Esophagus muscularis mucosa (tissue), 4 donors: ENCODE measurements around the gene WNT1.

Source experiments
- EP300 ChIP-seq: sonication (generic); formaldehyde crosslinking; IDR thresholded peaks from one replicate; pipeline ENCODE4 v1.6.1; 2017; ENCODE audit warnings: antibody characterized with exemption
- POLR2A ChIP-seq: fragments of 450-650 bp; IDR thresholded peaks from one replicate; pipeline ENCODE4 v1.6.1; 2017; ENCODE audit warnings: antibody characterized with exemption, moderate library complexity, mild to moderate bottlenecking, low read depth
- POLR2AphosphoS5 ChIP-seq, 2 donors: sonication (generic); formaldehyde crosslinking; IDR thresholded peaks; one replicate each; pipeline ENCODE4 v1.6.1; 2017; ENCODE audit warnings: antibody characterized with exemption in 2 of 2
- TF ChIP-seq, protein P1 (sequence below), 3 experiments: fragments of 200-600 bp in 2 of 3; fragments of 450-650 bp in 1 of 3; sonication (generic) in 2 of 3; IDR thresholded peaks; one replicate each; pipeline ENCODE4 v1.5.1; 2017 to 2019; ENCODE audit warnings: antibody characterized with exemption in 3 of 3, mild to moderate bottlenecking in 2 of 3, moderate library complexity in 1 of 3

DNA sequence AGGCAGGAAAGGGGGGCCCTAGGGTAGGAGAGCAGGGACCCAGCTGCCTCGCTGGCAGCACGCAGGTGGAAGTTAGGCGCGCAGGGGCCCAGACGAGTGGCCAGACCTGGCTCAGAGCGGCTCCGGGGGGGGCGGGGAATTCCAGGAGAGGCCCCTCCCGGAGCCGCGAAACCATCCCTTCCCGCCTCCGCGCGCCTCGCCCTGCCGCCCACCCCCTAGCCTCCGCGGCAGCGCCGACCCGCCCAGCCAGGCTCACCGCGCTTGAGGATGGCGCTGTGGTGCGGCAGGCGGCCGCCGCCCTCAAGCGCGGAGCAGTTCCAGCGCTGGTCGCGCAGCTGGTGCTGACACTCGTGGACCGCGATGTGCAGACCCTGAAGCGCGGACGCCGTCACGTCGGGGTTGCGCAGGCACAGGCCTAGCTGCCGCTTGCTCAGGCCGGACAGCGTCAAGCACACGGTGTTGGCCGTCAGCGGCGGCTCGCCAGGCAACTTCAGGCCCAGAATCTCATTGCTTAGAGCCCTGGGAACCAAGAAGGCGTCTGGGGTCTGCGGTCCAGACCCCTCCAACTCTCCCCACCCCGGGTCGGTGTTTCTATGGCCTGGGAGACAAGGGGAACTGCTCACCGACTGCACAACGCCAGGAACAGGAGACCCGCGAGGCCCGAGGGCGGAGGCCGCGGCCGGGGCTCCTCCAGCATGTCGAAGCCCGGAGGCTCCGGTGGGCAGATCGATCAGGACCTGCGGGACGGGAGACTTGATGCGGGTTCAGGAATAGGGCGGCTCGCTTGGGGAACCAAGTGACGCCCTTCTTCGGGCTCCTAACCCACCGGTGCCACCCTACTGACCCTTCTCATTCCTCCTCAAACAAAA lies 8.1 kb upstream of the WNT1 start:
- TF ChIP-seq POLR2A (no peak), EP300 (no peak), POLR2AphosphoS5 (IDR thresholded peaks at IDR 0.05) (no peak)
- TF ChIP-seq, protein P1, sequence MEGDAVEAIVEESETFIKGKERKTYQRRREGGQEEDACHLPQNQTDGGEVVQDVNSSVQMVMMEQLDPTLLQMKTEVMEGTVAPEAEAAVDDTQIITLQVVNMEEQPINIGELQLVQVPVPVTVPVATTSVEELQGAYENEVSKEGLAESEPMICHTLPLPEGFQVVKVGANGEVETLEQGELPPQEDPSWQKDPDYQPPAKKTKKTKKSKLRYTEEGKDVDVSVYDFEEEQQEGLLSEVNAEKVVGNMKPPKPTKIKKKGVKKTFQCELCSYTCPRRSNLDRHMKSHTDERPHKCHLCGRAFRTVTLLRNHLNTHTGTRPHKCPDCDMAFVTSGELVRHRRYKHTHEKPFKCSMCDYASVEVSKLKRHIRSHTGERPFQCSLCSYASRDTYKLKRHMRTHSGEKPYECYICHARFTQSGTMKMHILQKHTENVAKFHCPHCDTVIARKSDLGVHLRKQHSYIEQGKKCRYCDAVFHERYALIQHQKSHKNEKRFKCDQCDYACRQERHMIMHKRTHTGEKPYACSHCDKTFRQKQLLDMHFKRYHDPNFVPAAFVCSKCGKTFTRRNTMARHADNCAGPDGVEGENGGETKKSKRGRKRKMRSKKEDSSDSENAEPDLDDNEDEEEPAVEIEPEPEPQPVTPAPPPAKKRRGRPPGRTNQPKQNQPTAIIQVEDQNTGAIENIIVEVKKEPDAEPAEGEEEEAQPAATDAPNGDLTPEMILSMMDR (IDR thresholded peaks at IDR 0.05): no peak
